Measurements from ENCODE around the gene DIP2C.

Gene DIP2C

DNA sequence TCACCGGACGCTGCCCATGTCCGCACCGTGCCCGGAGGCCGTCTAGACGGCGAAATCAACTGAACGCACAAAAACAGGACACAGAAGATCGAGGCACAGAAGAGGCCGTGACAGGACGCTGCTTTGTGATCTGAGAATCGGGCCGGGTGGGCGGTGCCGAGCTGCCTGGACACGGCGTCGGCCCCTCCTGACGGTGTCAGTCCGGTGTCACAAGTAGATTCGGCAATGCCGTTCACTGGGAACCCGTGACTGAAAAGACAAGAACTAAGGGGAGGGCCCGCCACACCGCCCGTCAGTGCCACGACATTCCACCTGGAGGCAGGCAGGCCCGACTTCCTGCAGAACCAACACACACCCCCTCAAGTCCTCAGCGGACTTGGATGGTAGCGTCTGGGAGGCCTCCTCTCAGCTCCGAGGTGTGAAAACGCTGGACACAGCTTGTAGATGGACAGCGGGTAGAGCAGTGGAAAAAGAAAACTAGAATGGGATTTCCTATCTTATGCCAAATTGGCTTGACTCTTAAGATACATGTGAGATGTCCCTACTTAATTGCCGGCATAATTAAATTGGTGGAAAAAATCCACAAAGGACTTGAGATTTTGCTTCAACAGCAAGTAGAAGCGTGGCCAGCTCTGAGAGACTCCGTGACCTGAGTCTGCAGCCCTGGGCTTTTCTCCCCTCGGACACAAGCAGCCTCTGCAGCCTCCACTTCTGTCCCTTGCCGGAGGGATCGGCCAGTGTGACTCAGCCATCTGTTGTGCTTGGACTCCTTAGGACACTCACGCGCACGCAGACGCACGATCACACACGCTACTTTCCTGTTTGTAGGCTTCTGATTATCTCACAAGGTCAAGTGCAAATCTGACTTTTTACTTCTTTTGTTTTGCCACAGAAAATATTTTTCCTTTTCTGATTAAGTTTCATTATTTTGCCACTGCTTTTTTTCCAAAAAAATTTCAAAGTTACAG is 269.0 kb downstream of the DIP2C start:
- Mint-ChIP-seq H3K36me3 (ENCODE audit: low read depth) (no peaks in the 10 kb centered on the region), H3K4me3 (no peak overlapping the region), H3K9me3 (peaks cover 2% of the 10 kb centered on the region), H3K4me1 (ENCODE audit: low read depth) (peaks cover under 1% of the 10 kb centered on the region), H3K27me3 (no peaks in the 10 kb centered on the region), H3K27ac (no peak overlapping the region)

DNA sequence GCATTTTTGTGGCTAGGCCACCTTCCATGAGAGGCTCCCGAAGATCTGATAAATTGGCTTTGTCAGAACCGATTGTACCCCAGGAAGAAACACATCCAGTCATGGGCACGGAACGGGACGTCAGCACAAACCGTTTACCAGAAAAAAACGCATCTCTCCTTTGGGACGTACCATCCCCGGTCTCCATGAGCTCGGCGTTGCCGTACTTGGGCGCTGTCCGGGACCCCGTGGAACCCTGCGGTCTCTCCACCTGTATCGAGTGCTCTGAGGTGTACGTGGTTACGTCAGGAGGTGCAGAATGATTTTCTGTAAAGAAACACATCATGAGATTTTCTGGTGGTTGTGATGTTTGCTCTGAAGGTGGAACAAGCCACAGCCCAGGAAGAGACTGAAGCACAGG is 270.6 kb downstream of the DIP2C start:
- H3K27me3 Mint-ChIP-seq: no peaks in the 10 kb centered on the region
- no peak overlapping the region for H3K27ac Mint-ChIP-seq
- no peaks in the 10 kb centered on the region for H3K9me3 Mint-ChIP-seq
- H3K4me1 Mint-ChIP-seq (ENCODE audit: low read depth): no peaks in the 10 kb centered on the region
- no peaks in the 10 kb centered on the region for H3K36me3 Mint-ChIP-seq (ENCODE audit: low read depth)
- no peak overlapping the region for H3K4me3 Mint-ChIP-seq

DNA sequence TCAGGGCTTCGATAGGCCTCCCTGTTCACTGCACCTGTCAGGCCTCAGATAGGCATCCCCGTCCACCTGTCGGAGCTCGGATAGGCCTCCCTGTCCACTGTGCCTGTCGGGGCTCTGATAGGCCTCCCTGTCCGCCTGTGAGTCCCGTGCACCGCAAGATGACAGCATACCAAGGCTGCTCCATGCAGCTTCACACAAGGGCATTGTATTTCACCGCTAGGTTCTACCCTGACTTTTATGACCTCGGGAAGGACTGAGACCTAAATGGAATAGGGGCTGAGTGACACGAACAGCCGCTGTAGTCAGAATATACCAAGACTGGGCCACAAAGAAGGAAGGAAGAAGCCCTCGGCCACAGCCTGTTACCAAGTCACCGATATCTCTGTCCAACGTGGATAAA is 271.2 kb downstream of the DIP2C start:
- H3K4me1 Mint-ChIP-seq (ENCODE audit: low read depth): no peaks in the 10 kb centered on the region

DNA sequence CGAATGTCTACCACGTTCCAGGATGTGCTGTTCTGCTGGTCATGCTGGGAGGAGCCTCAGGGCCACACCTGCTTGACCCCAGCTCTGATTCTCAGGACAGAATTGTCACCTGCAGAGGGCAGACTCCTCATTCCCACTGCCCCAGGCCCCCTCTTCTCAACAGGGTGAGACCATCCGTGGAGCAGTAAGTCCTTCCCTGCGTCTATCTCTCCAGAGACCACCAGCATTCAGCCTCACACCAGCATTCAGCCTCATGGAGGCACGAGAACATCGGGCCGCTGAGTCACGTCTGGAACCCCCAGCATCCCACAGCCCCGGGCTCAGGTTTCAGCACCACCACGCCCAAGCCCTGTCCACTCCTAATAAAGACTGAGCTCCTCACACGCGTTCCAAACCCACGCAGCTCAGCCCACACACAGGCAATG is 273.4 kb downstream of the DIP2C start:
- Mint-ChIP-seq H3K9me3 (no peaks in the 10 kb centered on the region), H3K36me3 (ENCODE audit: low read depth) (no peaks in the 10 kb centered on the region), H3K4me3 (no peak overlapping the region), H3K27ac (no peak overlapping the region), H3K27me3 (no peaks in the 10 kb centered on the region), H3K4me1 (ENCODE audit: low read depth) (no peaks in the 10 kb centered on the region)

More for the DNA sequence above, 271.2 kb downstream of the DIP2C start:
- Mint-ChIP-seq H3K27ac (no peak overlapping the region), H3K9me3 (no peaks in the 10 kb centered on the region), H3K4me3 (no peak overlapping the region), H3K36me3 (ENCODE audit: low read depth) (no peaks in the 10 kb centered on the region), H3K27me3 (no peaks in the 10 kb centered on the region)

GRCh38 chr10:413662-414071 is 275.8 kb downstream of the DIP2C start:
- Mint-ChIP-seq H3K4me3 (no peak overlapping the region), H3K9me3 (no peaks in the 10 kb centered on the region), H3K4me1 (ENCODE audit: low read depth) (no peaks in the 10 kb centered on the region), H3K27me3 (no peaks in the 10 kb centered on the region), H3K27ac (no peak overlapping the region), H3K36me3 (ENCODE audit: low read depth) (no peaks in the 10 kb centered on the region)

- Mint-ChIP-seq H3K9me3 (no peaks in the 10 kb centered on the region), H3K27ac (no peak overlapping the region), H3K4me3 (no peak overlapping the region), H3K27me3 (no peaks in the 10 kb centered on the region), H3K4me1 (ENCODE audit: low read depth) (no peaks in the 10 kb centered on the region), H3K36me3 (ENCODE audit: low read depth) (no peaks in the 10 kb centered on the region)
Observed at GRCh38 chr10:412109-412508, 277.4 kb downstream of the DIP2C start.

GRCh38 chr10:411603-412002 is 277.9 kb downstream of the DIP2C start:
- Mint-ChIP-seq H3K36me3 (ENCODE audit: low read depth) (no peaks in the 10 kb centered on the region), H3K27me3 (no peaks in the 10 kb centered on the region), H3K4me3 (no peak overlapping the region), H3K9me3 (no peaks in the 10 kb centered on the region), H3K27ac (no peak overlapping the region), H3K4me1 (ENCODE audit: low read depth) (no peaks in the 10 kb centered on the region)

- no peak overlapping the region for H3K27ac Mint-ChIP-seq
- H3K9me3 Mint-ChIP-seq: no peaks in the 10 kb centered on the region
- no peaks in the 10 kb centered on the region for H3K36me3 Mint-ChIP-seq (ENCODE audit: low read depth)
- no peaks in the 10 kb centered on the region for H3K4me1 Mint-ChIP-seq (ENCODE audit: low read depth)
- no peaks in the 10 kb centered on the region for H3K27me3 Mint-ChIP-seq
- H3K4me3 Mint-ChIP-seq: no peak overlapping the region
Observed at GRCh38 chr10:409408-410040, 279.9 kb downstream of the DIP2C start.

- no peaks in the 10 kb centered on the region for H3K9me3 Mint-ChIP-seq
Observed at GRCh38 chr10:408236-408635, 281.2 kb downstream of the DIP2C start.

GRCh38 chr10:406976-407375 is 282.5 kb downstream of the DIP2C start:
- Mint-ChIP-seq H3K36me3 (ENCODE audit: low read depth) (no peaks in the 10 kb centered on the region), H3K27me3 (no peaks in the 10 kb centered on the region), H3K4me3 (no peak overlapping the region), H3K4me1 (ENCODE audit: low read depth) (no peaks in the 10 kb centered on the region), H3K27ac (no peak overlapping the region), H3K9me3 (no peaks in the 10 kb centered on the region)

More at GRCh38 chr10:408236-408635, 281.2 kb downstream of the DIP2C start:
- Mint-ChIP-seq H3K27ac (no peak overlapping the region), H3K27me3 (no peaks in the 10 kb centered on the region), H3K36me3 (ENCODE audit: low read depth) (no peaks in the 10 kb centered on the region), H3K4me1 (ENCODE audit: low read depth) (no peaks in the 10 kb centered on the region), H3K4me3 (no peak overlapping the region)

GRCh38 chr10:405648-406047 is 283.8 kb downstream of the DIP2C start:
- Mint-ChIP-seq H3K27ac (no peak overlapping the region), H3K4me3 (no peak overlapping the region), H3K36me3 (ENCODE audit: low read depth) (no peaks in the 10 kb centered on the region), H3K9me3 (no peaks in the 10 kb centered on the region), H3K27me3 (no peaks in the 10 kb centered on the region), H3K4me1 (ENCODE audit: low read depth) (no peaks in the 10 kb centered on the region)

DNA sequence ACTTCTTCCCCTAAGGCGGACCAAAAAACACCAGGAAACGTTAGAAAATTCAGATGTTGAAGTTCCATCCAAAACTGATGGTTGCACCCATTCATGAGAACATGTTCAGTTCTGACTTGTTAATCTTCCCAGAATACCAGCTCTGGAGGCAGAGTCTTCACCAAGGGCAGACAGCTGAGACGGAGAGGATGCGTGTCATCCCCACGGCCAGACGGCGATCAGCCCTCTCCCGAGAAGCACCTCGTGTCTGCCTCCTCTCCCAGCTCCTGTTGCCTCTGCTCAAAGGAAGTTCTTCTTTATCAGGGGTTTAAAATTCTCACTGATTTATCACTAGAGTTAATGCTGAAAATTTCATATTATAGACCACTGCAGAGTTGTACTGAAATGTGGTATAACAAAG is 284.5 kb downstream of the DIP2C start:
- no peak overlapping the region for H3K27ac Mint-ChIP-seq
- no peaks in the 10 kb centered on the region for H3K27me3 Mint-ChIP-seq
- no peaks in the 10 kb centered on the region for H3K4me1 Mint-ChIP-seq (ENCODE audit: low read depth)
- no peak overlapping the region for H3K4me3 Mint-ChIP-seq
- no peaks in the 10 kb centered on the region for H3K9me3 Mint-ChIP-seq
- no peaks in the 10 kb centered on the region for H3K36me3 Mint-ChIP-seq (ENCODE audit: low read depth)

- Mint-ChIP-seq H3K36me3 (ENCODE audit: low read depth) (no peaks in the 10 kb centered on the region), H3K27ac (no peak overlapping the region), H3K27me3 (no peaks in the 10 kb centered on the region), H3K4me3 (no peak overlapping the region), H3K4me1 (ENCODE audit: low read depth) (no peaks in the 10 kb centered on the region), H3K9me3 (no peaks in the 10 kb centered on the region)
Observed at GRCh38 chr10:404346-404745, 285.1 kb downstream of the DIP2C start.

DNA sequence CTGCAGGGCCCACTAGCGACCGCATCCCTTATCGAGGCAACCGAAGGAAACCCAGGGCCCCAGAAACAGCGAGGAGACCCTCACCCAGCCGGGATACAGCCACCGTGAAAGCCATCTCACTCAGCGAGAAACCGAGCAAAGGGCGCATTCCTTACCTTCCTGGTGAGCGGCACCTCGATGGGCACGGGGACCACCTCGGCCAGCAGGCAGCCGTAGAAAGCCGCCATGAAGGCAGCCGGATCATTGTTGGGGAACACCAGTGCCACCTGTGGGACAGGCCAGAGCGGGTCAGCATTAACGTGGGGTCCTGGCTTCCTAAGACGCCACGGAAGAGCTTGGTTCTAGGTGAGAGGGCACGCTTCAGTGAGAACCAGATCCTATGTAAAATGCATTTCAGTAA is 290.5 kb downstream of the DIP2C start:
- H3K9me3 Mint-ChIP-seq: no peaks in the 10 kb centered on the region
- H3K4me1 Mint-ChIP-seq (ENCODE audit: low read depth): no peaks in the 10 kb centered on the region
- no peak overlapping the region for H3K4me3 Mint-ChIP-seq
- no peaks in the 10 kb centered on the region for H3K27me3 Mint-ChIP-seq
- H3K27ac Mint-ChIP-seq: no peak overlapping the region
- no peaks in the 10 kb centered on the region for H3K36me3 Mint-ChIP-seq (ENCODE audit: low read depth)

- Mint-ChIP-seq H3K4me3 (no peak overlapping the region), H3K27me3 (no peaks in the 10 kb centered on the region), H3K36me3 (ENCODE audit: low read depth) (no peaks in the 10 kb centered on the region), H3K4me1 (ENCODE audit: low read depth) (no peaks in the 10 kb centered on the region), H3K27ac (no peak overlapping the region), H3K9me3 (no peaks in the 10 kb centered on the region)
Observed at GRCh38 chr10:397321-398068, 292.0 kb downstream of the DIP2C start.
